MV-4-11 (cell line): ENCODE results near the gene METTL24.
"Not testable (repeated sequence)": the region's sequence is repeated elsewhere in the genome, so short reads cannot be mapped to it uniquely, and the experiment has no call there.

ENCODE experiments used
- DNase-seq: peaks from one replicate; lab custom pipeline; 2025; lab: John Stamatoyannopoulos, UW

METTL24 gene

DNA sequence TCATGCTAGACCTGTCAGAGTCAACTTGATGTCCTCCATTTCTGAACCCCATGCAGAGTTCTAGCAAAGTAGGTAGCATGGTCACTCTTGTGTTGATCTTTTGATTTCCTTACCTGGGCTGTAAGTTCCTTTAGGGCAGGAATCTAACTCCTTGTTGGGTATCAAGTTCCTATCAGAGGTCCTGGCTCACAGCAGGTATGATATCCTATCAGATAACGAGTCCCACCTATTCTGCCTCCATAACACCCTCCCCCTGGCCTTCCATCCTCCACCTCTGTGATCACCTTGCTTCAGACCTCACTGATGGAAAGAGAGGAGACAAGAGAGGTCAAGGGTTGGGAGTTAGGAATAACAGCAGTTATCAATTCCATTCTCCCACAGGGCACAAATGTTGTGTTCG, 101.8 kb downstream of the METTL24 start:
- DNase-seq: no peak

GRCh38 chr6:110255211-110255750, 102.9 kb downstream of the METTL24 start:
- DNase-seq: peak; percentile 9

DNA sequence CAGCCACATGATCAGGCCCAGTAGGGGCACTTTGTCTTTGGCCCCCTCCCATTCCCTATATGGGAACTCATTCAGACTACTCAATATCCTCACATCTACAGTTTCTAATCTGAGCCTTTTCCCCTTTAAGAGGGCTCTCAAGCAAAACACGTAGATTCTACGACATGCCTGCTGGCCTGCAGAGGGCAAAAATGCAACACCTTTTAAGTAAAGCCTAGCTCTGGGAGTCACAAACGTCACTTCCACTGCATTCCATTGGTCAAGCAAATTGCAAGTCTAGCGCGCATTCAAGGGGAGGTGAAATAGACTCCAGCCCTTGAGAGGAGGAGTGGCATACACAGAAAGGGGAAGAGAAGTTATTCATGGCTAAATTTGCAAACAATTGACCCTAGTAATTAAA, 107.3 kb downstream of the METTL24 start:
- DNase-seq: no peak

- no peak for DNase-seq
These were observed 108.1 kb downstream of the METTL24 start for GRCh38 chr6:110250058-110250457.

DNA sequence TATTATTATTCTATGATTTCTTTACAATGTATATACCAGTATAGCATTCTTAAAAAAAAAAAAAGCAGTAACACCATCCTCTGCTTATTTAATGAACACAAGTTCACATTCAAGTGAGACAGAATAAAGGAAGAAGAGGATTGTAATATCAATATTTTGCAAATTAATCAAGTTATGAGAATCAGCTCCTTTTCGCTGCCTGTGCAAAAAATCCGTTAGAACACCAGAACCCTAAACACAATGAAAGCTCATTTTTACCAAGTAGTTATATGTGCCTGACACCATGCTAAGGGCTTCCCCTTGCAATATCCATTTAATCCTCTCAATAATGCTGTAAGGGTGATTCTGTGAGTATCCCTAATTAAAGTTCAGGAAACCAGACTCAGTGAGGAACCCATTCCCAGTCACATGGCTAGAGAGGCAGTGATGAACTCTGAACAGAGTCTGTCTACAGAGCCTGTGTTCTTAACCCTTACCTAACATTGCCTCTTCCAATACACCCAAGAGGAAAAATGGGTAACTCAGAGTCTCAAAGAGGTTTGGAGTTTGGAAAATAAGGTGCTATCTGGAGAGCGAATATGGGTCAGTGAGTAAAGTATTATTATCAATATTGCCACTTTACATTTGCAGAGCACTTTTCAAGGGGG, 111.1 kb downstream of the METTL24 start:
- DNase-seq: no peak

DNA sequence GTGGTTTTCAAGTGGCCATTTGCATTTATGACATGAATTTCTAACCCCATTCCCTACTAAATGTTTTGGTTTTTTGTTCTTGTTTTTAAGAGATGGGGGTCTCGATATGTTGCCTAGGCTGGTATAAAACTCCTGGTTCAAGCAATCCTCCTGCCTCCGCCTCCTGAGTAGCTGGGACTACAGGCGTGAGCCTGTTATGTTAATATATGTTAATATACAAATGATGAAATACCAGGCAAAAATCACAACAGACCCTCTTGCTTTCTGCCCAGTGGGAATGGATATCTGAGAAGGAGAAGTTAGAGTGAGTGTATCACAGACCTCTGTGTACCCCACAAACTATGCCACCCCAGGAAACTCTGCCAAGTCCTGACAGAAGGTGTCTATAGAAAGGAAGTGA, 111.8 kb downstream of the METTL24 start:
- no peak for DNase-seq

DNA sequence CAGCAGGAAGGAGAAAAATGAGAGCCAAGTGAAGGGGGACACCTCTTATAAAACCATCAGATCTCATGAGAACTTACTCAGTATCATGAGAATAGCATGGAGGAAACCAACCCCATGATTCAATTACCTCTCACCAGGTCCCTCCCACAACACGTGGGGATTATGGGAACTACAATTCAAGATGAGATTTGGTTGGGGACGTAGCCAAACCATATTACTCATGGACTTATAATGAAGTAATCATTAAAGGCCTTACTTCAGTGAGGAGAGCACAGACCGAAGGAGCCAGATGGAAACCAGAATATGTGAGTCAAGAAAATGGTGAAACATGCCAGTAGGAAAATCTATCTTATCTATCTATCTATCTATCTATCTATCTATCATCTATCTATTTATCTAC, 113.5 kb downstream of the METTL24 start:
- not testable (repeated sequence) for DNase-seq

DNA sequence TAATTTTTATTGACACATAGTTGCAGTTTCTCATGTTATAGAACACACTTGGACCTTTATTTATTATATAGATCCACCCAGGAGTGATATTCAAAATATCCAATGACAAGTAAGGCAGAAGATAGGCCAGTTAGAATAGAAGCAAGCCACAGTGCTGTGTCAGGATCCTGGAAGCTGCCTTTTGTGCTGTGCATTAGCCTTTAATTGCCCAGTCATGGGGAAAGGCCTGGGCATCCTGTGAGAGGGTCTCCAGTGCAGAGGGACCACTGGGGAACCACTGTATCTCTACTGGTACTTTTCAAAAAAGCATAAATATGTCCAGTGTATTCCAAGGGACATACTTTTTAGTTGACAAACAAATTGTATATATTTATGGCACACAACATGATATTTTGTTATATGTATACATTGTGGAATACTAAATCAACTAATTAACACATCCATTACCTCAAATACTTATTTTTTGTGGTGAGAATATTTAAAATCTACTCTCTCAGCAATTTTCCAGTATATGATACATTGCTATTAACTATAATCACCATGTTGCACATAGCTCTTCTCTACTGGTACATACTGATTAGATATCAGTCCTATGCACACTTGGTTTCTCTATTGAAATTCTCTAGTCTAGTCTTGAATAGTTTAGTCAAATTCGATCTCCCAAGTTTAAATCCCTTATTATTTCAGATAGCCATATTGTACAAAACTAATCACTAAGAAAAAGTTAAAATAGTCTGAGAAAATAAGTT, 118.4 kb downstream of the METTL24 start:
- DNase-seq: no peak

- DNase-seq: not testable (repeated sequence)
These were observed 122.1 kb downstream of the METTL24 start for GRCh38 chr6:110236007-110236406.

DNA sequence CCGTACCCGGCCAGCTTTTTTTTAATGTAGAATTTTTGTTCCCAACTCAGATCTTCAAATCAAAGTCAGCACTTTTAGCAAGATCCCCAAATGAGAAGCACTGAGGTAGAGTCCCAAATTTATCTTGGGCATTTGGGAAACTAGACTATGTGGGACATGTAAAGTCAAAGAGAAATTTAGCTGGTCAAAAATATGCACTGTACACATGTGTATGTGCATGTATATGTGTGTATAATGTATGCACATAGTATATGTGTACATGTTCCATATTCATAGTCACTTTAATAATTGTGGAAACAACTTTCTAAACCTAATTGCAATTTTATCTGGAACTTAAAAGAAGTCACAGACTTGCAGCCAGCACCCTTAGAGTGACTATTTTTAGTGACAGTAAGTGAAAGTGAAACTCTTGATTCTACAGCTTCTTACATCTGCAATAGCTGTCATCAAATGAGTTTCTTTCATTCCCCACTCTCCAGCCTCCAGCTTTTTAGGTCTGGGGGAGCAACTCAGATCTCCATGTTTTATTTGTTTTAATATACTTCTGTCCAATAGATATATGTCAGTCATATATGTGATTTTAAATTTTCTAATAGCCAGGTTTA, 124.3 kb downstream of the METTL24 start:
- DNase-seq: peak; percentile 63

DNA sequence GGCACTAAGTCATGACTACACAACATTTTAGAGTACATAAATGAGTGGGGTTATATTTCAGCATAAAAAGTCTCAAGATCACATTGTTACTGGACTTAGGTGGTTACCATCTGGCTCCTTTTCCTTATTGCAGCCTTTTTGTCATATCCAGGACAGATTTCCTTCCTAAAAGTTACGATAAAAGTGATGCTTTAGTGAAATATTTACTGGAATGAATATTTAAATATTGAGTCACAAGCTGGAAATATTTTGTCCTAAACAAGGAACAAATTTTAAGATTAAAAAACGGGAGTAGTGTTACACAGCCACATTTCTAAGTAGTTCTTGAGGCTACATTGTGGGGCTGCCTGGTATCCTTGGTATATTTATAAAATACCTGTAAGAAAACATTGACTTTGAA, 125.7 kb downstream of the METTL24 start:
- no peak for DNase-seq

DNA sequence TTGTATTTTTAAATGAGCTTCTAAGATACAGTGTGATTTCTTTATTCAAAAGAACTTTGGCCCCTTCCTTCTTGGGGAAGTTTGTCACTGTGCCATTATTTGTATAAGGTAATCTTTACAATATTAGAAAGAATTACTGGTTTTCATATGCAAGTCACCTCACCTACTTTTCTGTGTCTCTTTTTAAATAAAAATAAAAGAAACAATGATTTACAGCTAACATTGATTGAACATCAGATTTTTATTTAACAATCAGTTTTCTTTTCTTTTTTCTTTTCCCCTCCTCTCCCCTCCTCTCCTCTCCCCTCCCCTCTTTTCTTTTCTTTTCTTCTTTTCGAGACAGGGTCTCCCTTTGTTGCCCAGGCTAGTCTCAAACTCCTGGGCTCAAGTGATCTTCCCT, 131.9 kb downstream of the METTL24 start:
- no peak for DNase-seq

DNA sequence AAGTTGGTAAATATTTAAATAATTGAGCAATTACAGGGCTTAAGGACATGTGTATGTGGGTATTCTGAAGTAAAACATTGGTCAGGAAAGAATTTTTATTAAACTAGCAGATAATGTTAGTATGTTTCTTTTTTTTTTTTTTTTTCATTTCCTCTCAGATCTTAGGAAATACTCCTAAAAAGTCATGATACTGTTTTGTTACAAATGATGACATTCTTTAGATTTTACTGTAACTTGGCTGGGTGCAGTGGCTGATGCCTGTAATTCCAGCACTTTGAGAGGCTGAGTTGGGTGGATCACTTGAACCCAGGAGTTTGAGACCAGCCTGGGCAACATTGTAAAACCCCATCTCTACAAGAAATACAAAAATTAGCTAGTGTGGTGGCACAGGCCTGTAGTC, 136.4 kb downstream of the METTL24 start:
- no peak for DNase-seq

- no peak for DNase-seq
These were observed 140.9 kb downstream of the METTL24 start for GRCh38 chr6:110217266-110217665.

GRCh38 chr6:110216140-110216539, 142.0 kb downstream of the METTL24 start:
- DNase-seq: no peak

DNA sequence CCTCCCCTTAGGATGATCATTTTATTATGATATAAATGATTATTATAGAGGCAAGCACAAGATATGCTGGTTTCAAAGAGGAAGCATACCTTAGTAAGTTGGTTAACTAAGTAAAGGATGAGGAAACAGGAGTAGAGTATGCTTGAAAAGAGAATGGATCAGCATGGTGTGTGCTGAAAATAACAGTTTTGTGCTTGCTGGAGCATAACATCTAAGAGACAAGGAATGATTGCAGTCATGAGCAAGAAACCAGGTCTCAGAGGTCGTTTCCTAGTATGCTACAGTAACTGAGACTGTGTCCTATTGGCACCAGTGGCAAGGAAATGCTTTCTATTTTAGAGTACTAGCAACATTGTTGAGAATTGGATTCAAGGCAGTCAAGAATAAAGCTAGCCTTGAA, 143.8 kb downstream of the METTL24 start:
- no peak for DNase-seq

DNA sequence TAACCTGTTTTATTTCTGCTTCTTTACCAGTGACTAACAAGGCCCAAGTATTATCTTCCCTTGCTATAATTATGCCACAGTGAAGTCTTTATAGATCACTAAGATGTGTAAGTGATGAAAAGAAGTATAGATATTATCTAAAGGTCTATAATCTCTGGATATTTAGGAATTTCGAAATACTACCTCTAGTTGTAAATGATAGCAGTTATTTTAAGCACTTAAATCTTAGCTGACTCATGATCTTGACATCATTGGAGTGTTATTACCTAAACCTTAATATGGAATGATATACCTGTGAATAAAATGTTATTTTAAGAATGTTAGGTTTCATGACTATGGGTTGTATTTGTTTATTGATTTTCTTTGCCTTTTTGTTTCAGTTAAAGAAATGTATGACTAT, 146.4 kb downstream of the METTL24 start:
- no peak for DNase-seq

- DNase-seq: no peak
These were observed 150.5 kb downstream of the METTL24 start for GRCh38 chr6:110207652-110208051.

DNA sequence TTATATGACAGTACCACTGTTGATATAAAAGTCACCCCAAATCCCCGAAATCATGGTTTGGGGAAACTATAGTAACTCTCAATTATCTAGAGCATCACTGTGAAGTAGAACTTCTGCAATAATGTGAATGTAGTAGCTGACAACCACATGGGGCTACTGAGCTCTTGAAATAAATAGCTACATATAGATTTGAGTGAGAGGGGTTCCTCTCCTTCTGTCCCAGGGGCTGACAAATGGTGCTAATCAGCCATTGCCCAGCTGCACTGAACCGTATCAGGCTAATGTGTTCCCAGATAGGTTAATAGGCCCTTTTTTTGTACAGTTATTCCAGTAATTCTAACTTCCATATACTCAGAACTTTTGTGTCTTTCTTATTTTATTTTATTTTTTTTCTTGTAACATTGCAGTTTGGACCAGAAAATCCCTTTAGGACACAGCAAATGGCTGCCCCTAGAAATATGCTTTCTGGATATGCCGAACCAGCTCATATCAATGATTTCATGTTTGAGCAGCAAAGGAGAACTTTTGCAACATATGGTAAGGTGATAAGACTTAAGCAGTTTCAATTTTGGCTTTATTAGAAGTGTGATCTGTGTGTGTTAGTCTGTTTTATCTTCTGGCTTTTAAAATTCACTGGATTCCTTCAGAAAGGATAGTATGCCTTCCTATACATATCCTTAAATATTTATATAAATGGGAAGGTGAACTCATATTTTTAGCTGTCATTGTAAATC, 156.8 kb downstream of the METTL24 start:
- DNase-seq: no peak

GRCh38 chr6:110198561-110198960, 159.6 kb downstream of the METTL24 start:
- DNase-seq: no peak

DNA sequence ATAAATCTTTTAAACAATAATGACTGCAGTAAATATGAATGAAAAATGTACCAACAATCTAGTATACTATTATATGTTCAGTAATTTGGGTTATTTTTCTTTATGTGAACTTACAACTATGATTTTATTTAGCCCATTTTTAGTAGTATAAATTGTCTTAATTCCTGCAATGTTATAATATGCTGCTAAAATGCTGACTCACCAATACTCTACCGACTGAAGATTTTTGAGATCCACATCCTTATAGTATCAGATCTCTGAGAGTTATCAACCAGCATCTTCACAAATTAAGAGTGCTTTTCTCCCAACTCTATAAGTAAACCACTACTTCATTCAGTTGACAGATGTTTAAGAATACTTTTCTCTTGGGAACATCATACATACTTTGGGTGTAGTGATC, 161.3 kb downstream of the METTL24 start:
- no peak for DNase-seq

DNA sequence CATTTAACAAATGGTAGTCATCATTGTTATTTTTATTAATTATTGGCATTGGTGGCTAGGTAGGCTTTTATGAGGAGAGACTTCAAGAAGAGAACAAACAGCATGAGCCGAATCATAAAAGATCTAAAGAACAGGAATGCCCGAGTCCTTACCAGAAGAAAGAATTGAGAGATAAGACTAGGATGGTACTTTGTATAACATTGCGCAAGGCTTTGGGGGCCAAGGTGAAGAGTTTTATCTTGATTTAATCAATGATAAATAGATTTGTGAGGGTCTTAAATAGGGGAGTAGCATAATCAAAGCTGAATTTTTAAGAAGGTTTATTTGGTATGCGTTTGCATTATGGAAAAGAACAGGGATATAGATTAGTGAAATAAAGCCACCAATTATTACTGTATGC, 162.5 kb downstream of the METTL24 start:
- no peak for DNase-seq
